ENCODE results near the gene ELOVL6.
"Not testable (repeated sequence)": the region's sequence is repeated elsewhere in the genome, so short reads cannot be mapped to it uniquely, and the experiment has no call there.

Gene ELOVL6

DNA sequence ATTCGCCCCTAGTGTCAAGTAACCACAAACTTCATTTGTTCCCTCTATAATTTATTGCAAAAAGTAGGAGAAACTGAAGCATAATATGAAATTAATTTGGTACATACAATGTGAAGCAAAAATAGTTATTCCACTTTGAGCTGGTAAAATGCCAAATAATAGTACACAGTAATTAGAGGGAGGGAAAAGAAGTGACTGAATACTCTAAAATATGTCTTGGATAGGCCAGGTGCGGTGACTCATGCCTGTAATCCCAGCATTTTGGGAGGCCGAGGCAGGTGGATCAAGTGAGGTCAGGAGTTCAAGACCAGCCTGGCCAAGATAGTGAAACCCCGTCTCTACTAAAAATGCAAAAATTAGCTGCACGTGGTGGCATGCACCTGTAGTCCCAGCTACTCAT is 41.2 kb downstream of the ELOVL6 start:
- not testable (repeated sequence) for DNase-seq

DNA sequence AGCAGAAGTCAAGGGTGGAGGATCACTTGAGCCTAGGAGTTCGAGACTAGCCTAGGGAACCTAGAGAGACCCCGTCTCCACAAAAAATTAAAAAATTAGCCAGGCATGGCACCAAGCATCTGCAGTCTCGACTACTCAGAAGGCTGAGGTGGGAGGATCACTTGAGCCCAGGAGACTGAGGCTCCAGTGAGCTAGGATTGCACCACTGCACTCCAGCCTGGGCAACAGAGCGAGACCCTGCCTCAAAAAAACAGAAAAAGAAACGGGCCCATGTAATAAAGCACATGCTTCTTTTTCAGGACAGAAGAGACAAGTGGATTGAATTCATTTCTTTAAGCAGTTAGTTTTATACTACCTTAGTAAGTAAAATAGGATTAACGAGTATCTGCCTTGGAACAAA is 42.0 kb downstream of the ELOVL6 start:
- no peak for DNase-seq

DNA sequence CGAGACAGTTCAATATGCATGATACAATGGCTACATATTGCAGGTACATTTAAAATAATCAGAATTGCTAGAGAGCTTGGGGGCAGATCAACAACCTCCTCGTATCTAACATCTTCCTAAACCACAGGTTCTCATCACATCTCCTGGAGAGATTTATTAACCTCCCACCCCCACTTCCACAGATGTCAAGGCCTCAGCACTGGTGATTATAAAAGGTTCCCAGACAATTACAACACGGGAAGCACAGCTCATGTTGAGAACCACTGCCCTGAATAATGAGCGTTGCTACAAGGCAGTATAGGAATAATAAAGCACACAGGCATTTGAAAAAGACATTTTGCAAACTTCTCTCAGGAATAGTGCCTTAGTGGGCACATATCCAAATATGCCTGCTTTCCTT is 42.8 kb downstream of the ELOVL6 start:
- no peak for DNase-seq

GRCh38 chr4:110154582-110154981 is 43.8 kb downstream of the ELOVL6 start:
- DNase-seq = no peak

GRCh38 chr4:110152386-110152785 is 46.0 kb downstream of the ELOVL6 start:
- no peak for DNase-seq

DNA sequence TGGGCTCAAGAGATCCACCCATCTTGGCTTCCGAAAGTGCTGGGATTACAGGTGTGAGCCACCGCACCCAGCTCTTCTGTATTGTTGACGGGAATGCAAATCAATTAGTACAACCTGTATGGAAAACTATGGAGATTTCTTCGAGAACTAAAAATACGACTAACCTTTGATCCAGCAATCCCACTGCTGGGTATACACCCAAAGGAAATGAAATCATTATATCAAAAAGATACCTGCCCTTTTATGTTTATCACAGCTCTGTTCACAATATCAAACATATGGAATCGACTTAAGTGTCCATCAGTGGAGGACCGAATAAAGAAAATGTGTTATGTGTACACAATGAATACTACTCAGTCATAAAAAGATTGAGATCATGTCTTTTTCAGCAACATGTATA is 49.3 kb downstream of the ELOVL6 start:
- DNase-seq = no peak

DNA sequence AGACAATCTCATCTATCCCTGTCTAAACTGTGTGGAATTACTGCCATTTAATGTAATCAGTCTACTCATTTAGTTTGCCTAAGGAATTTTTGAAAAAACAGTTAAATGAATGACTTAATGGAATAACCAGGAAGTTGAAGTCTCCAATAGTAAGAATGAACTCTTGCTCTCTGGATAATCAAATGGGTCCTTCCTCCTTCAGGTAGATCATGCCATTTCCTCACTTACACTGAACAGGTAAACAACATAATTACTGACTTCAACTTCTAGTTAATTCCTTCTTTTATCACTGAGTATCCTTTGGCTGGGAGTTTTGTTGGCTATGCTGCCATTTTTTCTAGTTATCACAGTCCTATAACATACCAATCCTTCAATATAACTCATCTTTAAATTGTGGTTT is 56.0 kb downstream of the ELOVL6 start:
- no peak for DNase-seq

GRCh38 chr4:110139815-110140214 is 58.6 kb downstream of the ELOVL6 start:
- DNase-seq = no peak

DNA sequence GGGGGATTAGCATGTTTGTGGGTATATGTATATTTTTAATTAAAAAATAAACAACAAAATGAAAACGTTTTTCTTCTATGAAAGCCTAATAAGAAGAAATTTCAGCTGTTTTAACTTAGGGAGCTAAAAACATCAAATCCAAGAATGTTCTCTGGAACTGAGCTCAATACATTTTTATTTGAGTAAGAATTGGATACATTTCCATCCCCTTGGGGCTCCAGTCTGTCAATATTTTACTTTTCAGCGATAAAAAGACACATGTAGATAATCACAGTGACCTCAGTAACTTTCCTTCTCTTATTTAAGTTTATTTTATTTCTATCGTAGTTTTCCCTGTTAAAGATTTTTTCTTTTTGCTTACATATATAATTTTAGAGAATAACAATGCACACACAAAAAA is 59.3 kb downstream of the ELOVL6 start:
- no peak for DNase-seq

- DNase-seq = no peak
Observed at GRCh38 chr4:110138551-110138950, 59.9 kb downstream of the ELOVL6 start.

DNA sequence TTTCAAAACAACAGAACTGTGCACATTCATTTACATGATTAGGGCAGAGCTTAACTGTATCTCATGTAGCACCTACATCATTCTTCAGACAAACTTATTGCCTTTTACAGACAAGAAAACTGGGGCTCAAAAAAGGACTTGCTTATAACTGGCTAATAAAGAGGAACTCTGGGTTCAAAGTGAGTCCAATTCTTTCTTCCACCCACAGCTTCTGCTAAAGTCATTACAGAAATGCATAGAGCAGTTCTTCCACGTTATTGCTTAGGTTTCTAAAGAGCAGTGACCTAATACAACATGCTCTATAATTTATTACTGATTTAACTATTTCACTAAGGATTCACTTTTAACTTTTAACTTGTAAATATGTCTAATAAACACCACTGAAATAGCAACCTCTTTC is 60.6 kb downstream of the ELOVL6 start:
- no peak for DNase-seq

GRCh38 chr4:110135523-110135922 is 62.9 kb downstream of the ELOVL6 start:
- no peak for DNase-seq

DNA sequence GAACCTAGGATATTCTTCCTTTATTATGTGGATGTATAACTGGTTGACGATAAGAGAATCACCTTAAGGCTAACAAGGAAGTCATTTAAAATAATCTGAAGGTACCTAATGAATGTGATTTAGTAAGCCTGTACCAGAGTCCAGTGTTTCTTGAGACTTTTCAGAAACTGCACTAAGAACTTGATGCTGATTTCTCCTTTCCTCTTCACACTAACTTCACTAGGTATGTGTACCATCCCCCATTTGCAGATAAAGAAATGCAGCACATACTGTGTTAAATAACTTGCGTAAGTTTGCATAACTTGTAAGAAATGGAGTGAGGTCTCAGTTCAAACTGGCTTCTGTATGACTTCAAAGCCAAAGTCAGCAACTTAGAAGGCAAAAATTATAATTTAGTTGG is 63.3 kb downstream of the ELOVL6 start:
- DNase-seq = no peak

GRCh38 chr4:110134269-110134869 is 64.0 kb downstream of the ELOVL6 start:
- DNase-seq = no peak

DNA sequence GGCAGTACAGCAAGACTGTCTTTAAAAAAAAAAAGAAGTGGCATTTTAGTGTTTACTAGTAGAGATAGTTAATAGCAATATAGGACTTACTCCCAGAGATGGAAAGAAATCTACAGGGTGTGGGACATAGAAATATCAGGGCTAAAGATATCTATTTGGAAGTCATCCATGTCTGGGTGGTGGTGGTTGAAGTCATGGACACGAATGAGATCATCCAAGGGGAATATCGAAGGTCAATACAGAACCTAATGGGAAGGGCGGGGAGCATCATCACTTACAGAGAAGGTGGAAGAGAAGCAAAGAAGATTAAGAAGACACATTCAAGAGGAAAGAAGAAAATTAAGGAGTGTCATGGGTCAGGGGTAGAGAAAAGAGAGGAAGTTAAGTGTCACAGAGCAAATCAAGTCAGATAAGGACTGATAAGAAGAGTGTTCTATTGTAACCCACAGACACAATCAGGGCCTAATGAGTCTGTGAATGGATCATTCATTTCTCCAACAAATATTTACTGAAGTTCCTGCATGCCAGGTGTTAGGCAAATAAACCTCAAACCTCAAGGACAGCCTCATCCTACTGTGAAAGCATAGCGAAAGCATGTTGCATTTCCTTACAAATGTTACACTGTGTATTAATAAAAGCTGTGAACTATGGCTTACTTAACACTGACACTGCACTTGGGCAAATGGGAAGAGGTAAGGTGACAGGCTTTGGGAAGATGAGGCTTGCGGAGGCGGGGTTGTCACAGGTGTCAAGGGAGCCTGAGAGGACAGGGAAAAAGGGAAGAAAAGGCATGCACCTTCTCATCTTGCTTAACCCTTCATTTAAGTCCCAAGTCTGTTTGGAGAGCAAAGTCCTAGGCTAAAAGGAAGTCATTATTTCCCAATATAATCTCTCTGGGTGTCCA is 65.3 kb downstream of the ELOVL6 start:
- no peak for DNase-seq

- DNase-seq = no peak
Observed at GRCh38 chr4:110131916-110132315, 66.5 kb downstream of the ELOVL6 start.

DNA sequence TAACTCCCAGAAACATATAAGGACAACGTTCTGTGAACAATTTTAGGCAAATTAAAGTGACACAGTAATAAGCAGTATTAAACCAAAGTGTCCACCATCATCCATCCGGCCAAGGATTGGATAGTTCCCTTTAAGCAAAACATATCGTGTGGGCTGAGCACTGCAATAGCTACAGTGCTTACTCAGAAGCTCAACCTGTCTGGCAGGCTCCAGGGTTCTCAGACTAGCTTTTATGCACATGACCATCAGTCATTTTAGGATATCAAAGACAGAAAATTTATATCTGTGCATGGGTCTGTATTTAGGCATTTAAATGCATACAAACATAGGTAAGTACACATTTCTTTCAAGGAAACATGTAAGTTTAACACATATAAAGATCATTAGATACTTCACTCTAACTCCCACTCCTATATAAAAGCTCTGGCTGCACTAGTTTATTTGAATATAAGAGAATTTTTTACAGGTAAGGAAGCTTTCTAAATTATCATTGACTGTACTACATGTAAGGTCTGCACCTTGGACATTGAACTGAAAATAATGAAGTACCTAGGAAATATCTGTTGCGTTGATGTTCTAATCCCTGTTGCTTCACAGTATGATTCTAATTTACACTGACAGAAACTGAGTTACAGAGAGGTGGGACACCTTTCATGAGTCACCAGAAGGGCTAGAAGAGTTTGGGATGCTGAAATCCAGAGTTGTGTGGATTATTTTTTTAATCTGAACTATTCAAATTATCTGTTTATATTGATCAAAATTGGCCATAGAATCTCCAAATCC is 67.6 kb downstream of the ELOVL6 start:
- DNase-seq = no peak

GRCh38 chr4:110129544-110129943 is 68.9 kb downstream of the ELOVL6 start:
- DNase-seq = no peak

GRCh38 chr4:110128472-110128919 is 69.9 kb downstream of the ELOVL6 start:
- DNase-seq = no peak

DNA sequence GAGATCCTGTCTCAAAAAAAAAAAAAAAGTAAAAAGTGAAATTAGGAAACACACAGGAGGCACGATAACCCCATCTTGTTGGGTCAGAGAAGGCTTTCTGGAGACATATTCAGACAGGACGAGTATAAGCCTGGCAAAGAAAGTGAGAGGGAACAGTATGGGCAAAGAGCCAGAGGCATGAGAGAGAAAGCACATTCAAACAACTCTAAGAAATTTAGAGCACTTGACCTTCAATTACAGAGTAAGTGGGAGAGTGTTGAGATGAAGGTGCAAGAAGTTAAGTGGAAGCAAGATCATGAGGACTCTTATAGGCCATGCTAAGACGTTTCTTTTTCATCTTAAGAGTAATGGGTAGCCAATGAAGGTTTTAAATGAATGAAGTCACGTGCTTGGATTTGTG is 70.4 kb downstream of the ELOVL6 start:
- no peak for DNase-seq

- DNase-seq = no peak
Observed at GRCh38 chr4:110124711-110125110, 73.7 kb downstream of the ELOVL6 start.

DNA sequence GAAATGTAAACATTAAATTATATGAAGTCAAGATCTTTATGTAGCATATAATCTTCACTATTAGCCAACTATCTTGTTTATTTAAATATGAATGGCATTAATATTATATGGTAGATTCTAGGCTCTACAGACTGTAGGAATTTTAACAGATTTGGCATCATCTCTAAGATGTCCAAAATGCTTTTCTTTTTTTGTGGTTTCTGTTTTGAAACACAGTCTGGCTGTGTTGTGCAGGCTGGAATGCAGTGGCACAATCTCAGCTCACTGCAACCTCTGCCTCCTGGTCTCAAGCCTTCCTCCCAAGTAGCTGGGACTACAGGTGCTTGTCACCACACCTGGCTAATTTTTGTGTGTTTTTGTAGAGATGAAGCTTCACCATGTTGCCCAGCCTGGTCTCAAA is 76.2 kb downstream of the ELOVL6 start:
- DNase-seq = no peak

DNA sequence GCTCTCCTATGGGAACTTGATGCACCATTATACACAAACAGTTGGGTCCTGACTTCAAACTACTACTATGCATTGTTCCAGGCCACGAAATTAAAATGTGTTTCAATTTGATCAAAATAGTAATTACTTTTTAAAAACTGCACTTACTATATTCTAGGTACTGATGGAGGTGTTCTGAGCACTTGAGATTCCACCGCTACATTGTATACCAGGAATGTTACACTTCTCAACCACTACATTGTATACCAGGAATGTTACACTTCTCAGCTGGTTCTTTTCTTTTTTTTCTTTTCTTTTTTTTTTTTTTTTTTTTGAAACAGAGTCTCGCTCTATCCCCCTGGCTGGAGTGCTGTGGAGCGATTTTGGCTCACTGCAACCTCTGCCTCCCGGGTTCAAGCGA is 77.9 kb downstream of the ELOVL6 start:
- DNase-seq = no peak

- DNase-seq = no peak
Observed at GRCh38 chr4:110119880-110120279, 78.5 kb downstream of the ELOVL6 start.

All from NCI-H187 treated with DMSO at 0.1 percent for 48 hours (cell line).